Measurements from ENCODE around the gene DENND1A.

Gene DENND1A

GRCh38 chr9:123359106-123359505 is 570.8 kb downstream of the DENND1A start:
- Histone ChIP-seq H3K4me3 (ENCODE audit: insufficient read depth, low read length, poor library complexity, severe bottlenecking) (no peak overlapping the region), H3F3A (ENCODE audit: insufficient read depth) (no peaks in the 10 kb centered on the region), H2AFZ (ENCODE audit: low read depth, low read length, severe bottlenecking) (no peak overlapping the region), H3K9ac (ENCODE audit: low read length) (no peak overlapping the region), H3K27ac (ENCODE audit: low read depth, low read length) (no peak overlapping the region), H3K4me2 (ENCODE audit: low read depth, low read length, poor library complexity, severe bottlenecking) (no peak overlapping the region), H3K9me2 (replicated peaks; ENCODE audit: insufficient read depth, low read length) (no peaks in the 10 kb centered on the region), H3K36me3 (ENCODE audit: low read length) (no peaks in the 10 kb centered on the region), H3K79me2 (ENCODE audit: insufficient read depth, low read length) (no peaks in the 10 kb centered on the region), H3K27me3 (ENCODE audit: low read length) (no peaks in the 10 kb centered on the region), H3K9me3 (ENCODE audit: insufficient read depth, low read length) (no peaks in the 10 kb centered on the region), H4K20me1 (ENCODE audit: low read depth, low read length) (no peaks in the 10 kb centered on the region)
- TF ChIP-seq CTCF (IDR thresholded peaks at IDR 0.05; ENCODE audit: insufficient read depth, low read length, poor library complexity, severe bottlenecking): no peak
- TF ChIP-seq EZH2phosphoT487 (conservative IDR thresholded peaks at IDR 0.05; ENCODE audit: low read length): no peak

- H3K27me3 ChIP-seq (ENCODE audit: low read length): no peaks in the 10 kb centered on the region
- H3K36me3 ChIP-seq (ENCODE audit: low read length): no peaks in the 10 kb centered on the region
- no peak overlapping the region for H3K27ac ChIP-seq (ENCODE audit: low read depth, low read length)
- no peak overlapping the region for H3K4me2 ChIP-seq (ENCODE audit: low read depth, low read length, poor library complexity, severe bottlenecking)
- H3K9me3 ChIP-seq (ENCODE audit: insufficient read depth, low read length): no peaks in the 10 kb centered on the region
- no peaks in the 10 kb centered on the region for H3K79me2 ChIP-seq (ENCODE audit: insufficient read depth, low read length)
- no peak for TF ChIP-seq EZH2phosphoT487 (conservative IDR thresholded peaks at IDR 0.05; ENCODE audit: low read length)
- TF ChIP-seq CTCF (IDR thresholded peaks at IDR 0.05; ENCODE audit: insufficient read depth, low read length, poor library complexity, severe bottlenecking): no peak
- H3K9me2 ChIP-seq (replicated peaks; ENCODE audit: insufficient read depth, low read length): no peaks in the 10 kb centered on the region
- no peak overlapping the region for H2AFZ ChIP-seq (ENCODE audit: low read depth, low read length, severe bottlenecking)
- H3K9ac ChIP-seq (ENCODE audit: low read length): no peak overlapping the region
- no peaks in the 10 kb centered on the region for H4K20me1 ChIP-seq (ENCODE audit: low read depth, low read length)
- no peak overlapping the region for H3K4me3 ChIP-seq (ENCODE audit: insufficient read depth, low read length, poor library complexity, severe bottlenecking)
- no peaks in the 10 kb centered on the region for H3F3A ChIP-seq (ENCODE audit: insufficient read depth)
These were observed 571.6 kb downstream of the DENND1A start for GRCh38 chr9:123358181-123358905.

- Histone ChIP-seq H3K9me3 (ENCODE audit: insufficient read depth, low read length) (no peaks in the 10 kb centered on the region), H3F3A (ENCODE audit: insufficient read depth) (no peaks in the 10 kb centered on the region), H3K27ac (ENCODE audit: low read depth, low read length) (no peak overlapping the region), H3K4me2 (ENCODE audit: low read depth, low read length, poor library complexity, severe bottlenecking) (no peak overlapping the region), H2AFZ (ENCODE audit: low read depth, low read length, severe bottlenecking) (no peak overlapping the region), H3K27me3 (ENCODE audit: low read length) (no peaks in the 10 kb centered on the region), H4K20me1 (ENCODE audit: low read depth, low read length) (no peaks in the 10 kb centered on the region), H3K4me3 (ENCODE audit: insufficient read depth, low read length, poor library complexity, severe bottlenecking) (no peak overlapping the region), H3K9ac (ENCODE audit: low read length) (no peak overlapping the region), H3K9me2 (replicated peaks; ENCODE audit: insufficient read depth, low read length) (no peaks in the 10 kb centered on the region), H3K79me2 (ENCODE audit: insufficient read depth, low read length) (no peaks in the 10 kb centered on the region), H3K36me3 (ENCODE audit: low read length) (no peaks in the 10 kb centered on the region)
- TF ChIP-seq CTCF (IDR thresholded peaks at IDR 0.05; ENCODE audit: insufficient read depth, low read length, poor library complexity, severe bottlenecking) (no peak), EZH2phosphoT487 (conservative IDR thresholded peaks at IDR 0.05; ENCODE audit: low read length) (no peak)
These were observed 572.2 kb downstream of the DENND1A start for GRCh38 chr9:123357743-123358059.

Data from SU-DHL-6 (cell line).